Stomach (tissue), 4 donors: ENCODE measurements around the gene AGAP1.

Experiments used
- CTCF ChIP-seq, 7 experiments: fragments of 450-650 bp in 4 of 7; fragments of 200-600 bp in 3 of 7; sonication (generic) in 3 of 7; IDR thresholded peaks; one replicate each; pipeline ENCODE4 v1.5.1; 2016 to 2019; ENCODE audit warnings: antibody characterized with exemption in 7 of 7, control low read depth in 2 of 7, mild to moderate bottlenecking in 1 of 7
- POLR2AphosphoS5 ChIP-seq, 3 donors: sonication (generic); formaldehyde crosslinking; IDR thresholded peaks; one replicate each; pipeline ENCODE4 v1.6.1; 2016; ENCODE audit warnings: antibody characterized with exemption in 3 of 3

- TF ChIP-seq CTCF (IDR thresholded peaks at IDR 0.05) (no peak), POLR2AphosphoS5 (IDR thresholded peaks at IDR 0.05) (no peak)
These were observed 26.3 kb upstream of the AGAP1 start for GRCh38 chr2:235467588-235467987.
